Activated naive CD4-positive, alpha-beta T cell treated with anti-CD3 and anti-CD28 coated beads, Interleukin-2, amount 50 U/mL, for 16 hours (primary cell): ENCODE measurements around the gene TRPM4.
"Not testable (repeated sequence)": the region's sequence is repeated elsewhere in the genome, so short reads cannot be mapped to it uniquely, and the experiment has no call there.

Experiments used
- DNase-seq: peaks from one replicate; pipeline ENCODE4 v3.0.0-alpha.2; 2020

The TRPM4 gene

GRCh38 chr19:49127674-49128544 is 29.7 kb upstream of the TRPM4 start:
- DNase-seq = peak; percentile 91

DNA sequence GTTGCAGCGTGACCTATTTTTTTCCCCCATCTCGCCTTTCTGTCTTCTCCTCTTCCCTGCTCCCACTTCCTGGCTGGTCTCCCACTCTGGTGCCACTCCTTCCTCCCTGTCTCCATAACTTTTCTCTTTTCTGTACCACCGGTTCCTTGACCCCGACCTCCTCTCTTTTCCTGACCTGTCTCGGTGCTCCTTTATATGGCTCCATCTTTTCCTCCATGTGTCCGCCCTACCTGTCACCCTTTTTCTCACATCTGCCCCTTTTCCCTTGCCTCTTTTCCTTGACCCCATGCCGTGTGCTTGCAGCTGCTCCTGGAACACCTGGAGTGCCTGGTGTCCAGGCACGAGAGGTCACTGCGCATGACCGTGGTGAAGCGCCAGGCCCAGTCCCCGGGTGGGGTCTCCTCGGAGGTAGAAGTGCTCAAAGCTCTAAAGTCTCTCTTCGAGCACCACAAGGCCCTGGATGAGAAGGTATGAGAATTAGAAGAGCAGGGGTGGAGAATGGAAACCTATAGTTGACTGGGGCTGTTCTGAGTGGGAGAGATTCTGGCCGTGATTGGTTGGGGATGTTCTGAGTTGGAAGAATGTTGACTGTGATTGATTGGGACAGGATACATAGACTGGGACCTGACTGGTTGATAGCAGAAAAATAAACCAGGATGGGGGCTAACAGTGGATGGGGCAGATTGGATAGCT is 28.9 kb upstream of the TRPM4 start:
- no peak for DNase-seq

DNA sequence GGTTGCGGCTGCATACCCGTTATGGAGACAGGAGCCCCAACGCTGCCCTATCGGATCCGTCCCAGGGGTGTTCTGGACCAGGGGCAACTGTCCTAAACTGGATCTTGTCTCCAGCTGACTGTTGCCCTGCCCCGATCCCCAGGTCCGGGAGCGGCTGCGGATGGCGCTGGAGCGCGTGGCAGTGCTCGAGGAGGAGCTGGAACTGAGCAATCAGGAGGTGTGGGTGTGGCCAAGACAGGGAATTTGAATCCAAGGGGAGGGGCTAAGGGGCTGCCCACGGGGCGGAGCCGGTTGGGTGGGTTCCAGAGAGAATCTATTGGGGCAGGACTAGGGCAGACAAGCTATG is 28.4 kb upstream of the TRPM4 start:
- no peak for DNase-seq

GRCh38 chr19:49130325-49130724 is 27.3 kb upstream of the TRPM4 start:
- DNase-seq = no peak

- peak; percentile 43 for DNase-seq
Measured at GRCh38 chr19:49132974-49133609, 24.5 kb upstream of the TRPM4 start.

DNA sequence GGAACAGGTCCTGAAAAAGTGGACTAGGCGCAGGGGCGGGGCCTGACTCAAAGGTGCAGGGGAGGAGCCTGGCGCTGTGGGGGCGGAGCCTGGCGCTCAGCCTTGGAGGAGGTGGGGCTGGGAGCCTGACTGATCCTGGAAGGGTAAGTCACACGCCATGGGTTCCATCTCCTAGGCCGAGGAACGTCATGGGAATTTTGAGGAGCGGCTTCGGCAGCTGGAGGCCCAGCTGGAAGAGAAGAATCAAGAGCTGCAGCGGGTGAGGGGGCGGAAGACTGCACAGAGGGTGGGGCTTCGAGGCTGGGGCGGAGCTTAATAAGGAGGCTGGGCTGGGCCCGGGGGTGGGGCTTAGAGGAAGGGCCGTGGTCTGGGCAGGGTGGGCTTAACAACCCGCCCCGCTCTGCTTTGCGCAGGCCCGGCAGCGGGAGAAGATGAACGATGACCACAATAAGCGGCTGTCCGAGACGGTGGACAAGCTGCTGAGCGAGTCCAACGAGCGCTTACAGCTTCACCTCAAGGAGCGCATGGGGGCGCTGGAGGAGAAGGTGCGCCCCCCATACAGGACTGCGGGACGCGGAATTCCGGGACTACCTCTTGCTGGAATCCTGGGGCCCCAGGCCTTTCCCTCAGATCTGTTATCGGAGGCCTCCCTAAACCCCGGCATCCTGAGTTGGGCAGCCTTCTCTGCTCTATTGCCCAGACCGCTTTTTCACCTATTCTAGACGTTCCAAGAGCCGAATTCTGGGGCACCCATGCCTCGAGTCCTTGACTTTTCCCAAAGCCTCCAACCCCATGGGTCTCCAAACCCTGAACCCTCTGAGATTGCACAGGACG is 23.8 kb upstream of the TRPM4 start:
- DNase-seq = peak; percentile 62

GRCh38 chr19:49135686-49136085 is 21.9 kb upstream of the TRPM4 start:
- no peak for DNase-seq

DNA sequence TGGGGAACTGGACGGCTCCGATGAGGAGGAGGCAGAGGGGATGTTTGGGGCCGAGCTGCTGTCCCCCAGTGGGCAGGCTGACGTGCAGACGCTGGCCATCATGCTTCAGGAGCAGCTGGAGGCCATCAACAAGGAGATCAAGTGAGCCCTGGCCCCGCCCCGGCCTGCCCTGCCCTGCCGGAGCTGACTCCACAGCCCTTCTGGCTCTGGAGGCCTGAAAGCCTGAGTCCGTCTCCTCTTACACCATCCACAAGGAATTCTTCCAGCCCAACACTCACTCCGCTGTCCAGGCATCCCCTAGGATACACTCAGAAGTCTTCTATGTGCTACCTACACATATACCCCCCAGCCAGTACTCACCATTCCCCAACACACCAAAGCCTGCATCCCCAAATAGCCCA is 20.8 kb upstream of the TRPM4 start:
- no peak for DNase-seq

- no peak for DNase-seq
Measured at GRCh38 chr19:49140951-49141350, 16.6 kb upstream of the TRPM4 start.

DNA sequence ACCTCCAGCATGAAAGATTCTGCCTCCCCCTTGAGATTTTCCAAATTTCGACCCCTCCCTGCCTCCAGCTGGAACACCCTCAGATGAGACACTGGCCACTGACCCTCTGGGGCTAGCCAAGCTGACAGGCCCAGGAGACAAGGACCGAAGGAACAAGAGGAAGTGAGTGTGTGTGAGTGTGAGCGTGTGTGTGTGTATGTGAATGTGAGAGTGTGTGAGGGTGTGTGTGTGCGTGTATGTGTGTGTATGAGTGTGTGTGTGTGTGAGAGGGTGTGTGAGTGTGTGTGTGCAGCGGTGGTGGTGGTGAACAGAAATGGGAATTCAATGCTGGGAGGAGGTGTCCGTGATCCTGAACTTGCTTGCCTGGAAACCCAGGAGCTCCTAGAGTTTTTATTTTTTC is 16.2 kb upstream of the TRPM4 start:
- no peak for DNase-seq

- peak; percentile 72 for DNase-seq
Measured at GRCh38 chr19:49142866-49143335, 14.7 kb upstream of the TRPM4 start.

DNA sequence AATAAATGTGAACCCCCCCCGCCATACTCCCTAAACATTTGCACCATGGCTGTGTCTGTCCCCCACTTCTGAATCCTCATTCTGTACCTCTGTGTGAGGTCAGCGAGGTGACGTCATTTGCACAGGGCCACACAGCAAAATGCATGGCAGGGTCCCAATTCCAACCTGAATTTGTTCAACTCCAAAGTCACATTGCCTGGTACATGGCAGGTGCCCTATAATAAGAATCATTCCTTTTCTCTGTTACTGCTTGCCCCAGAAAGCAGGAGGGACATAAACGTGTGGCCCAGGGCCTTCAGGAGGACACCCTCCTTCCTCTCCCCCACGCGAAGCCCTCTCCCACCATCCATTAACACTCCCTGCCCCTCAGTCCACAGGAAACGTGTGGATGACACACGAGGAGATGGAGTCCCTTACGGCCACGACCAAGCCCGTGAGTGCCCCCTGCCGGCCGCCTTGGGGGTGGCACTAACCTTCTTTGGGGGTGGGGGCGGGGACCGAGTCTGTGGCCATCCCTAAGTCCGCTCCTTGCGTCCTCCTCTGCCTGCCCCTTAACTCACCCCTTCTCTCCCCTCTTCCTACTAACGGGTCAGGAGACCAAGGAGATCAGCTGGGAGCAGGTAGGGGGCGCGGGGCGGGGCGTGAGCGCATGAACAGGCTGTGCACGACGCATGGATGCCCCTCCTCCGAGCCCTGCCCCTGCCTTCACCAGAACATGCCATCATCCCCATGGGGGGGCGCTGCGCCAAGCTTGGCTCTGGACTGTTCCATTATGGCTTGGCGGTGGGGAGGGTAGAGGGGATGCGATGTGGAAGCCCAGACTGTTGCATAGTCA is 11.8 kb upstream of the TRPM4 start:
- peak; percentile 77 for DNase-seq

- not testable (repeated sequence) for DNase-seq
Measured at GRCh38 chr19:49146408-49146770, 11.2 kb upstream of the TRPM4 start.

GRCh38 chr19:49148044-49148682 is 9.4 kb upstream of the TRPM4 start:
- DNase-seq = no peak

DNA sequence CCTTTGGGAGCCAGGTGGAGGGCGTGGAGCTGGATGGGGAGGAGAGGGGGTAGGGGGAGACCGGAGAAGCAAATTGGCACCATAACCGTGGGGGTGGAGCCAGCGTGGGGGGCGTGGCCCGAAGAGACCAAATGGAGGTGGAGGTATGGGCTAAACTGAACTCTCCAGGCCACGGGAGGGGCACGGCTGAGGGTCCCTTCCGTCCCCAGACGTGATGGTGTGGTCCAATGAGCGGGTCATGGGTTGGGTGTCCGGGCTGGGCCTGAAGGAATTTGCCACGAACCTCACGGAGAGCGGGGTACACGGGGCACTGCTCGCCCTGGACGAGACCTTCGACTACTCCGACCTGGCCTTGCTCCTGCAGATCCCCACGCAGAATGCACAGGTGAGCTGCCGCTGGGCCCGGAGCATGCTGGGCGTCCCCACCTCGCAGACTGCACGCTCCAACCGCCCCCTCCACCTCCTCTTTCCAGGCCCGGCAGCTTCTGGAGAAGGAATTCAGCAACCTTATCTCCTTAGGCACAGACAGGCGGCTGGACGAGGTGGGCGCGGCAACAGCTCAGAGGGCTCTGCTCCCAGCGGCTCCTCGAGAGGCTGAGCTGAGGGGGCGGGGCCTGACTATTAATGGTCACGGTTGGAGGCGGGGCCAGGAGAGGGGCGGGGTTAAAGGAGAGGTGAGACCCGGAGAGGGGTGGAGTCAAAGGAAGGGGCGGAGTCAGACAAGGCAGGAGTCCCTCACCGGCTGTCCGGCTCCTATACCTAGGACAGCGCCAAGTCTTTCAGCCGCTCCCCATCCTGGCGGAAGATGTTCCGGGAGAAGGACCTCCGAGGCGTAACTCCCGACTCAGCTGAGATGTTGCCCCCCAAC is 8.6 kb upstream of the TRPM4 start:
- DNase-seq = peak; percentile 83

- no peak for DNase-seq
Measured at GRCh38 chr19:49149652-49150105, 7.9 kb upstream of the TRPM4 start.

DNA sequence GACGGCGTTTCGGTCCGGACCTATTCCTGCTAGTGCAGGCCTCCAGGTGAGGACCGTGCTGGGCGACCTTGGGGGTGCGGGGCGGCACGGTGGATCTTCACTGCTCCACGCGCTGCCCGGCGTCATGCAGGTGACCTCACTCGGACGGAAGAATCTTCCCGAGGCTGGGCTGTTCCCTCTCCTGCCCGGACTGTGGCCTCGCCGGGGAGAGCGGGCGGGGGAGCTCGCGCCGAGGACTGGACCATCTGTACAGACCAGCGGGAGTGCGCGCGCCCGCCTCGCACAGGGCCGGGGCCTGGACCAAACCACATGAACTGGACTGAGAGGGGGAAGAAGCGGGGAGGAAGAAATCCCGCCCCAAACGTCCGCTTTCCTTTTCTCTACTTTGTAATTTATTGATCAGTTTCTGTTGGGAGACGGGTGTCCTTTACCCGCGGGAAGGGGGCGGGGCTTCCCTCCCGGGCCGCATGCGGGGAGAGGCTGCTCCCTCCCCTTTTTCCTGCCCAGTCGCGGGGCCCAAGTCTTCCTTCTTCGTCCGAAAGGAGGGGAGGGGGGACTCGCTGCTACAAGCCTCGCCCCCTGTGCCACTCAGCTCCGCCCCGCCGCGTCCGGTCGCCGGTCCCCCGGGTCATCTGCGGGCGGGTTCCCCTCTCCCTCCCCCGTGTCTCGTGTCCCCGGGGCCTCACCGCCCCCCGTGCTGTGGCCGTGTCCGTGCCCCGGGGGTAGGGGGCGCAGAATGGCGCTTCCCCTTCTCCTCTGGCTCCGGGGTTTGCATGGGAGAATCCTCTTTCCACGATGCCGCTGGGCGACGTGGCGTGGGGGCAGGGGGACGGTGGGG is 7.3 kb upstream of the TRPM4 start:
- peak; percentile 27 for DNase-seq

DNA sequence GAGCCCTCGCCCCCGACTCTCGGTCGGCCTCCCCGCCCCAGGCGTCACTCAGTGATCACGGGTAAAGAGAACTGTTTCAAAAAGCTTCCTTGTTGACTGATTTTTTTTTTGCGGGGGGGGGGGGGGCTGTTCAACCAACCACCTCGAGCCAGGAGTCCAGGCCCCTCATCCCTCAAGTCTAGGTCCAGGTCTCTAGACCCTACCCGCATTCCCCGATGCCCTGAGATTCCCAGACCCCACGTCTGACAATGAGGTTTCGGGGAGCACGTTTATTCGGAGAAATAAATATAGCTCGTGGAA is 6.7 kb upstream of the TRPM4 start:
- DNase-seq = no peak

- peak; percentile 45 for DNase-seq
Measured at GRCh38 chr19:49151267-49152118, 6.1 kb upstream of the TRPM4 start.
